HG02870 (cell line): ENCODE measurements around the gene STUM.

Source experiments
- ATAC-seq: cut with Tn5 transposase; IDR thresholded peaks from one replicate; pipeline ENCODE4 v1.9.1; 2021; ENCODE audit warnings: mild to moderate bottlenecking, moderate library complexity; ENCODE audit not compliant: unreplicated experiment

The STUM gene

GRCh38 chr1:226649244-226649643, 100.7 kb downstream of the STUM start:
- no peak for ATAC-seq

- no peak for ATAC-seq
Observed at GRCh38 chr1:226649780-226650179, 101.2 kb downstream of the STUM start.

GRCh38 chr1:226650236-226650841, 101.8 kb downstream of the STUM start:
- ATAC-seq = no peak

- no peak for ATAC-seq
Observed at GRCh38 chr1:226651041-226651731, 102.6 kb downstream of the STUM start.

GRCh38 chr1:226651732-226652105, 103.2 kb downstream of the STUM start:
- ATAC-seq = no peak

- no peak for ATAC-seq
Observed at GRCh38 chr1:226652613-226653012, 104.0 kb downstream of the STUM start.

GRCh38 chr1:226653311-226653921, 104.9 kb downstream of the STUM start:
- peak; percentile 48 for ATAC-seq

GRCh38 chr1:226654046-226654667, 105.6 kb downstream of the STUM start:
- no peak for ATAC-seq

GRCh38 chr1:226654668-226655055, 106.1 kb downstream of the STUM start:
- no peak for ATAC-seq

GRCh38 chr1:226655251-226656163, 106.9 kb downstream of the STUM start:
- ATAC-seq = no peak

- ATAC-seq = no peak
Observed at GRCh38 chr1:226656201-226656600, 107.6 kb downstream of the STUM start.

GRCh38 chr1:226656601-226657277, 108.2 kb downstream of the STUM start:
- no peak for ATAC-seq

- ATAC-seq = no peak
Observed at GRCh38 chr1:226657895-226658545, 109.5 kb downstream of the STUM start.

- ATAC-seq = no peak
Observed at GRCh38 chr1:226658546-226659125, 110.1 kb downstream of the STUM start.
